GM18526 (cell line): ENCODE measurements around the gene PITPNM3.

ENCODE experiments used
- POLR2A ChIP-seq: IDR thresholded peaks from 3 replicates; pipeline ENCODE4 v1.6.1; 2011; ENCODE audit not compliant: insufficient read length; ENCODE audit errors: extremely low read depth

Gene PITPNM3

DNA sequence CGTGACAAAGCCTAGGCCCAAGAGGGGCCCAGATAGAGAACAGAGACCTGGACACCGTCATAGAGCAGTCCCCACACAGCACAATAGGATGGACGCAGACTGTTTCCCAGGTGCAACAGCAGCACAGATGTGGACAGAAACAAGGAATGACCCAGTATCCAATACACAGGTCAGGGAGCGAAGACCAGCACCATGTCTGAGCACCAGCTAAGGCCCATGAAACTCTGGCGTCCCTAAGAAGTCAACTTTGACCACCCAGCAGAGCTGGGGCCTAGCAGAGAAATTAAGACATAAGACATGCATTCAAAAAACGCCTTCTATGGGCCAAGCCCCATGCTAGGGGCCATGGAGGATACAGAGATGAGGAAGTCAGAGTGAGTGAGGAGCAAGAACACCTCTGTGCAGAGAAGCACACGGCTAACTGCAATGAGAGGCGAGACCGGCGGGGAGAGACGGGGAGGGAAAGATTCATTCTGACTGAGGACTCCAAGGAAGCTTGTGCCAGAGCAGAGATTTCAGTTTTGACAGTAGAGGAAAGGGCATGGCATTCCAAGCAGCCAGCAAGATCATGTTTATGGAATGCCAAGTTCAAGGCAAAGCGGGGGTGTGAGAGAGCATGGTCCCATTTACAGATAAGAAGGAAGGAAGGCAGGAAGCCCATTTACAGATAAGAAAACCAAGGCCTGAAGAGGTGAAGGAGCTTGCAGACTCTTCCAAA is 50.8 kb downstream of the PITPNM3 start:
- TF ChIP-seq POLR2A = no peak

DNA sequence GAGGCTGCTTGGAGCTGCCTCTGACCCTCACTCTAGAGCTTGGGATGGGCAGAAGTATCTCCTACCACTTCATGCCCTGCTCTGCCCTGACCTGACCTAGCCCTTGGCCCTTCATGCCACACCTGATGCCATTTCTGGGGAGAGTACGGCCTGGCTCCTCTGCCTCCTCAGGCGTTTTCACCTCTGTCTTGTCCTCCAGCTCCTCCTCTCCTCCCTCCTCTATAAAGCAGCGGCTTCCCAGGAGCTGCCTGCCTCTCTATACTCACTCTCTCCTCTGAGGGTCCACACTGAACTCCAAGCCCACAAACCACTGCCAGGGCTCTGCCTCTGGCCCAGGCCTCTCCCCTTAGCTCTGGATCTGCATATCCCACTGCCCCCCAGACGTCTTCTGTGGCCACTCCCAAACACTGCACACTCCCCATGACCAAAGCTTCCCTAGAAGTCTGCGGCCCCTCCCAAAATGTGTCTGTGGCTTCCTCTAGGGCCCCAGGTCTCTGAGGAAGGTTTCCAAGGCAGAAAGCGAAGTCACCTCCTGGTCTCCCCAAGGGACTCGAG is 52.6 kb downstream of the PITPNM3 start:
- no peak for TF ChIP-seq POLR2A

DNA sequence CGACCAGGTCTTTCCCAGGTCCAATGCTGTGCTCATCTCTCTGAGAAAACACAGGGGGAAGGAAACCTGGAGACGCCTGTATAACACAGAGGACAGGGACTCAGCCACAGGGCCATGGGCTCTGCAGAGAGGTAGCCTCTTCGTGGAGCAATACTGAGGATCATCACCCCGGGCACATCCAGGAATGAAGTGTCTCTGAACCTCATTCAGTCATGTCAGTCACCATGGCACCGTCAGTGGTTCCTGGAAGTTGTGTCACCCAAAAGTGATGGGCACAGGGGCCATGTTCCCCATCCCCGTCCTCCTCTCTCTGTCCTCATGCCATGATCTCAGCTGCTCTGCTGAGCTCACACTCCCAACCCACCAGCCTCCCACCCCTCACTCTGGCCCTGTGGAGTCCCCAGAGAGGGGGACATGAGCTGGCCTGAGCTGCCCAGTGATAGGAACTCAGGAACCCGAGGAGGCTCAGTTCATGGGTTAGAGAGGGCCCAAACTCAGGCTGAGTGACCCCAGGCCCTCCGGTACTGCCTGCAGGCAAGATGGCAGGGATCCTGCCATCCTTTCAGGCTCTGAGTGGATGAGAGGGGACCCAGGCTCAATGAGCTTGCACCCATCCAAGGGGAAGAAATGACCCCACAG is 53.4 kb downstream of the PITPNM3 start:
- no peak for TF ChIP-seq POLR2A

GRCh38 chr17:6502142-6502541 is 54.2 kb downstream of the PITPNM3 start:
- TF ChIP-seq POLR2A = no peak

DNA sequence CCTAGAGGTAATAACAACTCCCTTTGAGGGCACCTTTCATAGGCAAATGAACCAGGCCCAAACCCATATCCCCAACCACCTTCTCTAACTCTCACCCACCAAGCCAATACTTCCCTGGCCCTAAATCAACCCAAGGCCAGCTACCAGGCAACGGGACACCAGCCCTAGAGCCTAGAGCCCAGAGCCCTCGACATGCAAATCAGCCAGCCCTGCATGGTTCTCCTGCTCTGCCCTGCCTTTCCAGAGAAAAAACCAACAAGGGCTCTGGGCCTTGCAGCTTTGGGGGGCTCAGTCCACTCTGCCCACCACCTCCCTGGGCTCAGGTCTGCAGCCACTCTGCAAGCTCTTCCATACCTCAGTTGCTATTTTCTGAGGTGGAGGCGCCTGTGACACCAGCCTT is 55.0 kb downstream of the PITPNM3 start:
- no peak for TF ChIP-seq POLR2A

DNA sequence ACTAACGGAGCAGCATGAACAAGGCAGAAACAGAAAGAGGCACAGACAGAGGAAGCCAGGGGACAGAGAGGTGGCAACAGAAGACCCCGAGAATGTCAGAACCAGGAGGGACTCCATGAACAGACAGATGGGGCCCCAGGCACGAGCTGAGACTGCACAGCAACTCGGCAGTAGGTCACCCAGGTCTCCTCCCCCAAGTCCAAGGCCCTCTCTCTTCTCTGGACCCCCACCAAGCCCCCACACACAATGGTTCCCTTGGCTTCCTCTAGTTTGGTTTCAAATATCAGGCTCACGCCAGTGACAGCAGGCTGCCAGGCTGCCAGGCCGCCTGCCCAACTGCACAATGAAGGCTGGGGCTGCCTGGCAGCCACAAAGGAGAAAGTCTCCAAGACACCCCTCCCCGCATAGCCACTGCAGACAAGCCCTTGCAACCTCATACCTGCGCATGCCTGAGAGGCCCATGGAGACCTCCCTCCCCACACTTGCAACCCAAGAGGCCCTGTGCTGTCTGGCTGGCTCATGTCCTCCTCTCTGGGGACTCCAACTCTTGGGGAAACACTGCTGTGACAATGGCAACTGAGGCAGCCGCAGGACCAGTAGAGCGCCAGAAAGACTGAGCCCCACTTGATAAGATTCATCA is 57.3 kb downstream of the PITPNM3 start:
- no peak for TF ChIP-seq POLR2A

GRCh38 chr17:6498356-6498755 is 58.0 kb downstream of the PITPNM3 start:
- no peak for TF ChIP-seq POLR2A

DNA sequence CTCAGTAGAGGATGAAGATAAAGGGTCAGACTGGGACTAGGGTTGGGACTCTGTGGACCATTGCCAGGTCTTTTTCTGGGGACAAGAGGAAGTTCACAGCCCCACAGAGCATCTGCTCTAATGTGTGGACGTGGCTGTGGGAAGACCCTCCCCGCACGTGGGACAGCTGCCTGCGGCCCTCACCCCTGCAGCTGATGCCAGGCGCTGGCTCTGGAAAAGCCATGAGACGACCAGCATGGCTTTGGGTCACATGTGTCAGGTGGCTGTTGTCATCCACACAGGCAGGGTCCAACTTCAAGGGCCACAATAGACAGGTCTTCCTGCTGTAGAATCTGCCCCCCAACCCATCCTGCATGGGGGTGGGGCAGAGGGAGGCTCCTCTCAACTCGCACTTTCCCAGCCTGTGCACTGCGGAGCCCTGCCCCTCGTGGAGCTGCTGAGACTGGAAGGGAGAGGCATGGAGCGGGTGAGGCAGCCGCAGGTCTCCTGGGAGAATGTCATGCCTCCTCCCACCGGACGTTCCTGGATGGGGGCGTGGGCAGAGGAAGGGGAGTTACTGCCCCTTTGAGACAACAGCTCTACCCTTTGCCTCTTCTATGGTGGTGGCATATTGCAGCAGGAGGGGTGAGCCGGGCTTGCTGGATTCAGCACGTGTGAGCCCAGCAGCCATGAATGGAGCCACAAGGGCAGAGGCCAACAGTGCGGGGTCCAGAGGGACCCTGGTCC is 58.7 kb downstream of the PITPNM3 start:
- no peak for TF ChIP-seq POLR2A

GRCh38 chr17:6496640-6497441 is 59.5 kb downstream of the PITPNM3 start:
- no peak for TF ChIP-seq POLR2A

GRCh38 chr17:6496116-6496481 is 60.3 kb downstream of the PITPNM3 start:
- TF ChIP-seq POLR2A = no peak

GRCh38 chr17:6495450-6496115 is 60.8 kb downstream of the PITPNM3 start:
- TF ChIP-seq POLR2A = no peak

DNA sequence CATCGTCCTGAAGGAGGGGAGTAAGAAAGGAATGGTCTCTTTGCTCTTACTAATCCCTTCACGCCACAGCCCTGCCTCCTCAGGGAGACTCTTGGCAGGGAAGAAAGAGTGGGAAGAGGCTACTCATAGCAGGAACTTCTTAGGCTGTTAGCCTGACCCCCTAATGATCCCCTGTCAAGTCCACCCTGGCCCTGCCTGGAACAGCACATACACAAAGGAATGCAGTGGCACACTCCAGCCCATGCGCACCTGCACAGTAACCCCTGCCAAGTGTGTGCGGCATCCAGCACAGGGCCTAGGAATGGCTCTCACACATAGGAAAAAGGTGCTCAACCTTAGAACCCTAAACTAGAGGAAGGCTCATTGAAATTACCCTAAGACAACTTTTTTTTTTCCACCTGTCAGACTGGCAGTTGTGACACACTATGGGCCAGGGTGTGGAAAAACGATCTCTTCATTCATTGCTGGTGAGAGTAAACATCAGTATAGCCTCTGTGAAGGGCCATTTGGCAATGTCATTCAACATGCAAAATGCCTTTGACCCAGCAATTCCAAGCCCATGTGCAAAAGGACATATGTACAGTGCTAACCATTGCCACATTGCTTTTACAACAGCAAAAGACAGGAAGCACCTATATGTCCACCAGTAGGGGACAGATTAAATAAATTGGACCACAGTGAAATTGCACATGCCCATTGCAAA is 62.0 kb downstream of the PITPNM3 start:
- TF ChIP-seq POLR2A = no peak

GRCh38 chr17:6492892-6493674 is 63.3 kb downstream of the PITPNM3 start:
- TF ChIP-seq POLR2A = no peak
